Placental epithelial cell (primary cell): ENCODE measurements around the gene DMC1. TPM values are rescaled to one million over a fixed set of nuclear protein-coding genes. Genes with fewer than 3 reads are reported as not detected.

Source experiments
- total RNA-seq: library from RNA; depleted of rRNA; stranded (reverse); fragments of >200 nt; gene quantifications from 2 replicates; pipeline ENCODE4 v1.2.3, GENCODE V29; 2012

DMC1 gene, protein sequence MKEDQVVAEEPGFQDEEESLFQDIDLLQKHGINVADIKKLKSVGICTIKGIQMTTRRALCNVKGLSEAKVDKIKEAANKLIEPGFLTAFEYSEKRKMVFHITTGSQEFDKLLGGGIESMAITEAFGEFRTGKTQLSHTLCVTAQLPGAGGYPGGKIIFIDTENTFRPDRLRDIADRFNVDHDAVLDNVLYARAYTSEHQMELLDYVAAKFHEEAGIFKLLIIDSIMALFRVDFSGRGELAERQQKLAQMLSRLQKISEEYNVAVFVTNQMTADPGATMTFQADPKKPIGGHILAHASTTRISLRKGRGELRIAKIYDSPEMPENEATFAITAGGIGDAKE
- total RNA-seq: 5.0 and 5.5 TPM in 2 replicates

DNA sequence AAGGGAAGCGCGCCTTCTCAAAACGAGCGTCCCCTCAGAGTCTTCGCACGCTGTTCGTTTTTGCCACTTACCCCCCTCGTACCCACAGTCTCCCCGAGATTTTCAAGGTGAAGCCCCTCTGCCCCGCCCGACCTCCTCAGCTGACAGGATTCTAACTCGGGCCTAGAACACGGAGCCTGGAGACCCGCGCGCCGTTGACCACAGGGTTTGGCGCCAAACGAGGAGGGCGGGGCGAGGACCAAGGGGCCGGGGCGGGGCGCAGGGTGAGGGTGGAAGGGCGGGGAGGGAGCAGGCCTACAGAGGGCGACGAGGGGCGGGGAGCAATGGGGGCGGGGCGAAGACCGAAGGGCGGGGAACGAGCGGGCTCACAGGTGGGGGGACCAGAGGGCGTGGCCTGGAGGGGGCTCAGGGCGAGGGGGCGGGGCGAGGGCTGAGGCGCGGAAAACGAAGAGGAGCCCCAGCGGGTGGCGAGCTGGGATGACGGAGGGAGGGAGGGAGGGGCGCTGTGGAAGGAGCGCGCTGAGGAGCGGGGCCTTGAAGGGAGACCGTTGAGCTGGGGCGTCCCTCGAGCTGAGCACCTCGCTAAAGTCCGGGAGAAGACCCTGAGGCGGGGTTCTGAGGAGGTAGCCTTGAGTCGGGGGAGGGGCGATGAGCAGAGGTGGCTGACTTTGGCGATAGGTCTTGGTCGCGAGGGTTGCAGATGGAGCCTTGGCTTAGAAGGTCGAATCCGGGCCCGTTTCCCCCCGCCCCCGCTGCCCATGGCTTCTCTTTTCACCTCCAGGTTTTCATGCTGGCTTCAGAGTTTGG, at the start of gene DMC1:
Gene DMC1, minus strand, starts transcription at position 212 of the 807 bp plus-strand sequence. CDS start 1,927 bp downstream, outside the sequence.

DNA sequence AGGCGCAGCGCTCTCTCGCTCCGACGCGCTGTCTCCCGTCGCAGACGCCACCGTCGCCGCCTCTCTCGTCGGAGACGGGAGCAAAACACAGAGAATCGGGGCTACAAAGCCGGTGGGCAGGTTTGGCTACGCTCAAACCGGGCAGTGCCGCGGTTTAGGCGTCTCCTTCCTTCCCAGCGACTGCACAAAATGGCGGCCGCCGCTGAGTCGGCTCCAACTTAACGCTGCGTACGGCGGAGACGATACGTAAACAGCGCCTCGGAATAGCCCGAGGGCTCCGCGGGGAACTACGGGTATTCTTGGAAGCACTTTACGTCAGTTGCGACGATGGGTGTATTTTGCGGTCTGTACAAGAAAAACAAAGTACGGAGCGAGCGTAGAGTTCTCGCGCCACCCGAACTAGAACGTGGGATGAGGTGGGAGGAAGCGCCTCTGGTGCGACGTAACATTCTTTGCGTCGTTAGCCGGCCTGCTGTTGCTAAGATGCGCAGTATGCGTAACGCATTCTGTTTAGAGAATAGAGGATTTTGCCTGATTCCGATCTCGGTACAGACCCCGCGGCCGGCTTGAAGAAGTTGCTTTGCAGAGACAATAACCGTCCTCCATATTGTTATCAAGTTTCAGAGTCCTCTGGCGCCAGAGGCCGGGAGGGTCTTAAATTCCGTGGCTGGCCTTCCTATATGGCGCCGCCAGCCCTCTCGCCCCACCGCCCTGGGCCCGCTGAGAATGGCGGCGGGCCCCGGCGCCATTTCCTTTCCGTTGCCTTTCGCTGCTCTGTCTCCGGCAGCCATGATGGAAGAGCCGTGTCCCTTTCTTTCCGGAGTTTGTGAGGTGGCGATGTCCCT, 63.6 kb downstream of the DMC1 start, which contains the start of gene DDX17:
Gene DDX17, minus strand, starts transcription at position 194 of the 845 bp plus-strand sequence.

Other genes starting within 250 kb of the DMC1 start
- not detected in 2 replicates for gene KCNJ4, start 115.0 kb downstream of the DMC1 start, total RNA-seq
- gene KDELR3, start 102.1 kb downstream of the DMC1 start, total RNA-seq: 67.5 and 126 TPM in 2 replicates
- gene DDX17, start 63.9 kb downstream of the DMC1 start, total RNA-seq: 590 and 771 TPM in 2 replicates
- 1.2 and 3.1 TPM in 2 replicates for gene FAM227A, start 86.2 kb upstream of the DMC1 start, total RNA-seq
- gene CBY1, start 86.5 kb upstream of the DMC1 start, total RNA-seq: 14.2 and 20.4 TPM in 2 replicates
- gene TOMM22, start 111.8 kb upstream of the DMC1 start, total RNA-seq: 48.7 and 97.0 TPM in 2 replicates
- 55.0 and 76.5 TPM in 2 replicates for gene JOSD1, start 130.8 kb upstream of the DMC1 start, total RNA-seq
- 32.5 and 34.9 TPM in 2 replicates for gene GTPBP1, start 135.8 kb upstream of the DMC1 start, total RNA-seq
- 69.1 and 119 TPM in 2 replicates for gene SUN2, start 185.8 kb upstream of the DMC1 start, total RNA-seq
- 18.5 and 19.5 TPM in 2 replicates for gene DNAL4, start 224.0 kb upstream of the DMC1 start, total RNA-seq